Medulla oblongata (tissue), 1 donor: ENCODE data around the gene SSB.
"Not testable (repeated sequence)": the region's sequence is repeated elsewhere in the genome, so short reads cannot be mapped to it uniquely, and the experiment has no call there.

Source experiments
- DNase-seq: peaks from one replicate; pipeline ENCODE4 v3.0.0-alpha.2; 2015; ENCODE audit errors: extremely low spot score

Gene SSB

DNA sequence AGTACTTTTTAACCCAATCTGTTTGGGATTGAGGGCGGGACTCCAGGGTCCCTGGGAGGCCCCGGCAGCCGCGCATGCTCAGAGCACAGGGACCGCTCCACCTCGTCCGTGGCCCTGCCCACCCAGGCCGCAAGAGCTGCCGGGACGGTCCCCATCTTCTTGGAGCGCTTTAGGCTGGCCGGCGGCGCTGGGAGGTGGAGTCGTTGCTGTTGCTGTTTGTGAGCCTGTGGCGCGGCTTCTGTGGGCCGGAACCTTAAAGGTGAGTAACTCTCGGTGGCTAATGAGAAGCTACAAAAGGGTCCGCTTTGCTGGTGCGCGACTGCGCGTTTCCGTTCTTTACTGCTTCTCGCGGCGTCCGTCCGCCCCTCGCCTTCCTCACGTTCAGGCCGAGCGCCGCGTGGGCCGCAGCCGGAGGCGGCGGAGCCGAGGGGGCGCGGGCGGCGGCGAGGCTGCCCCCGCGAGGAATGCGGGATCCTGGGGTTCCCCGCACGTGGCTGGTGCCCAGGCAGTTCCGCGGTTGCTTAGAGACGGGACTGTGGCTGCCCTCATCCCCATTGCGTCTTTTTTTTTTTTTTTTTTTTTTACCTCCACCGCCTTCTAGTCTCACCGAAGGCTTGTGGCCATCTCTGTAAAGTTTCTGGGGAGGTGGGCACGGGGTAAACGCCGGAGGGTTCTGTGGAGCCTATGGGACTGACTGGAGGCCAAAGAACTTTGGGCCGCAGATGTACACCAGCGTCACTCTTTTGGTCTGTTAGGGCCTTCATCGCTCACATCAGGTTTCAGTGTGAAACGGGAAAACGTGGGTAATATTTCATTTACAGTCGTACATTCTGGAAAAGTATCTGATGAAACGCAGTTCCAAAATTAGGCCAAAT, at the start of gene SSB:
SSB (plus strand) TSS at position 154 of the 875 bp plus-strand sequence. CDS start 2,090 bp downstream, outside the sequence.
- DNase-seq: peak; percentile 92

GRCh38 chr2:169752752-169753151, 45.9 kb upstream of the SSB start:
- no peak for DNase-seq

- no peak for DNase-seq
Observed at GRCh38 chr2:169755083-169755870, 43.4 kb upstream of the SSB start.

- no peak for DNase-seq
Observed at GRCh38 chr2:169756342-169756741, 42.3 kb upstream of the SSB start.

- DNase-seq: no peak
Observed at GRCh38 chr2:169757356-169757755, 41.3 kb upstream of the SSB start.

GRCh38 chr2:169757778-169758177, 40.9 kb upstream of the SSB start:
- DNase-seq: no peak

GRCh38 chr2:169759987-169760386, 38.7 kb upstream of the SSB start:
- DNase-seq: no peak

- not testable (repeated sequence) for DNase-seq
Observed at GRCh38 chr2:169760798-169761197, 37.9 kb upstream of the SSB start.

- no peak for DNase-seq
Observed at GRCh38 chr2:169761251-169761969, 37.3 kb upstream of the SSB start.

DNA sequence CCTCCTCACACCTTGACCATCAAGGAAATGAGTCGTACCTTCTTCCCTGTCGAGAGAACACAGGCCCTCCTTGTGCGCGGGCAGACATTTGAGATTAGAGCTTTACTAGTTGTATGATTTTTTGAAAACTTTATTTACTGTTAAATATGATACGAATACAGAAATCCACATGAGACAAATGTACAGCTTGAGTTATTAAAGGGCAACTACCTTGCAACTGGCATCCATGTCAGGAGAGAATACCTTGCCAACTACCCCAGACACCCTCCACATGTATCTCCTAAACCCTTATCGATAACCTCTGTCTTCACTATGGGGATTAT, 36.7 kb upstream of the SSB start:
- no peak for DNase-seq

DNA sequence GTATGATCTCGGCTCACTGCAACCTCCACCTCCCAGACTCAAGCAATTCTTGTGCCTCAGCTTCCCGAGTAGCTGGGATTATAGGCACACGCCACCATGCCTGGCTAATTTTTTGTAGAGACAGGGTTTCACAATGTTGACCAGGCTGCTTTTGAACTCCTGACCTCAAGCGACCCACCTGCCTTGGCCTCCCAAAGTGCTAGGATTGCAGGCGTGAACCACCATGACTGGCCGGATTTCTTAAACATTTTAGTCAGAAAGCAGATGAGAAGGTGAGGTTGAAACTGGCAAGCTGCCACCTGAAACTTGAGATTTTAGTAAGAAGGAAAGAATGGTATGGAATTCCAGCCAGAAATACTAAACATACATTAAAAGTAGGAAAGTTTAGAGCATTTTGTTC, 33.1 kb upstream of the SSB start:
- DNase-seq: no peak

- peak; percentile 74 for DNase-seq
Observed at GRCh38 chr2:169767243-169767888, 31.3 kb upstream of the SSB start.

- DNase-seq: no peak
Observed at GRCh38 chr2:169768262-169768995, 30.2 kb upstream of the SSB start.

- peak; percentile 18 for DNase-seq
Observed at GRCh38 chr2:169771021-169771420, 27.6 kb upstream of the SSB start.

DNA sequence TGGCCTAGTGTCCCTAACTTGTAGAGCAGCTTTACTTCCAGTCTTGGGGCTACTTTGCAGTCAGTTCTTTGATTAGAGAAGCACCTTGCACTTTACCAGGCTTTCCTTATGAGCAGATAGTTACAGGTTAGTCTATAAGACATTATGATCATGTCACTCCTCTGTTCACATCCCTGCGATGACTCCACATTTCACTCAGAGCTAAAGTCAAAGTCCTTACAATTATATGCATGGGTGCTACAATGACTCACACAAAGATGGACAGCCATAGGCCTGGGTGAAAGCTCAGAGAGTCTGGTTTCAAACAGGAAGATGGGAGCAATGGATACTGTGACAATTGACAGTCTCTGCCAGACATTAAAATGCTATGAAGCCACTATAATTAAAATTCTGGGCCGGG, 27.1 kb upstream of the SSB start:
- DNase-seq: no peak

GRCh38 chr2:169772651-169773050, 26.0 kb upstream of the SSB start:
- no peak for DNase-seq

DNA sequence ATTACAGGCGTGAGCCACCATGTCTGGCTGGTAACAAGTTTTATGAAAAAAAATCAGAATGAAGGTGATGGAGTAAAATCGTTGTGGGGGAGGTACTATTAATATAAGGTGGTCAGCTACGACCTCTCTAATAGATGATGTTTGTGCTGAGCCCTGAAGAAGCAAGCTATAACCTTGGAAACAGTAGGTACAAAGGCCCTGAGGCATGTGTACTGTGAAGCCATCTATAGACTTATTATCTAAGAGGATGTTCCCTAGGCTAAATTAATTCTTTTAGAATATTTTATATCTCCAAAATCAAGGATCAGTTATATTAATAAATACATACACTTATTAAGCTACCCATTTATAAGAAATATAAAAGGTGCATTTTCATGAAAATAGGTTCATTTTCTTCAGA, 23.3 kb upstream of the SSB start:
- DNase-seq: no peak

DNA sequence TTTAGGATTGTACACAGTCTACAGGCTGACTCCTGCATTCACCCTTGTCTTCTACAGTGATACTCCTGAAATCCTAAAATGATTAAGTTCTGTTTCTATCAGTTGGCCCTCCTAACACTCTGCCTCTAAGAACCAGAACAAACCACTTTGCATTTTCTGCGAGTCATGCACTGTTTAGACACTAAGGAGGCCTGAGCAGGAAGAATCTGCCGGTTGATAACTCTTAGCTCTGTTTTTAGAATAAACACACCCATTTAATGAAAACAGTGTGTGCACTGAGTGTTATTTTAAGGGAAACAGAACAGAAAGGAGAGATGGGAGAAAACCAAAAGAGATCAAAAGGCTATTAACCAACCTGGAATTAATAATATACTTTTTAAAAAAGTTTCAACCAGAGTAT, 22.9 kb upstream of the SSB start:
- DNase-seq: no peak

DNA sequence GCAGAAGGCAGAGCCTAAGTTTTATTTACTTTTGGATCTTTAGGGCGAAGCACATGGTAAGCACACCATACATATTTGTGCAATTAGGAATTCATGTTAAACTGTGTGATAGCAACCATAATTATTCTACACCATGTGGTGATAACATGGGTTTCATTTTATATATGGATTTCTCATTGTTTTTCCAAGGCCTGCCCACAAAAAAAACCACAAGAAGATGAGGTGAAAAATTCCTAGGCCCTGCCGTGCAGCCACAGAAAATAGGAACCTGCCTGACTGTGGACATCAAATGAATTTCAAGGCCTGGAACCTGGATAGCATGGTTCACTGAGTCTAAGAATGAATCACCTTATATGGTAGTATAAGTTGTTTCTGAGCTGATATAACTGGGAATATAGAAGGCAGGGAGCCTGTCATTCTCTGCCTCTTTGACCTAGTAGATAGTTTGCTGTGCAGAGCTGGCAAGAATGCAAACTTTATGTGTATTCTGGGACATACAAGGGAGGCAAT, 22.4 kb upstream of the SSB start:
- DNase-seq: no peak

DNA sequence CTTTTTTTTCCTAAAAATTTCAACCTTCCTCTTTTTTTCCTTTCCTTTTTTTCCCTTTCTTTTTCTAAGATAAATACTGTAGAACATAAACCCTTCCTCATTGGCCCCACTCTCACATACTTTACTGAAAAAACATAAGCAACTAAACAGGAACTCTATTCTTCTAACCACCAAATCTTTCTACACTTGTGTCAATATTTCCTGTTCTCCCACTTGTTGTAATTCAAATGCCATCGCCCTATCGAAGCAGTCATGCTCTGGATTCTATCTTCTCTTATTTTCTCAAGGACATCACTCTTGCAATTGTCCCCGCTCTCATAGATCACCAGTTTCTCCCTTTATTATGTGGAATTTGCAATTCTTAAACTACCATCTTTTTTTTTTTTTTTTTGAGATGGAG, 20.2 kb upstream of the SSB start:
- DNase-seq: no peak
